Tibial artery (tissue), 4 donors: ENCODE data around the gene NMU.
A peak's percentile ranks its signal among the peaks of the same experiment; 100 is the strongest.
"Not testable (repeated sequence)": the region's sequence is repeated elsewhere in the genome, so short reads cannot be mapped to it uniquely, and the experiment has no call there.

Experiments used
- DNase-seq, 2 donors: peaks; one replicate each; pipeline ENCODE4 v3.0.0-alpha.2; 2019
- H3K27ac ChIP-seq, 2 donors: fragments of 200-600 bp; sonication (generic) in 1 of 2; 1 replicate in 1 of 2; 2 replicates in 1 of 2; pipeline ENCODE4 v1.5.1; 2018 to 2019; ENCODE audit warnings: mild to moderate bottlenecking in 1 of 2
- H3K27me3 ChIP-seq, 2 donors: fragments of 200-600 bp; sonication (generic) in 1 of 2; one replicate each; pipeline versions ENCODE4 v1.5.1 to v1.6.0; 2016 to 2019
- H3K36me3 ChIP-seq, 3 donors: fragments of 200-600 bp; sonication (generic) in 2 of 3; one replicate each; pipeline ENCODE4 v1.5.1; 2016 to 2019; ENCODE audit warnings: mild to moderate bottlenecking in 2 of 3
- H3K4me1 ChIP-seq, 4 donors: fragments of 200-600 bp; sonication (generic) in 2 of 4; 1 replicate in 3 of 4; 2 replicates in 1 of 4; pipeline ENCODE4 v1.5.1; 2016 to 2019
- H3K4me3 ChIP-seq, 2 donors: fragments of 200-600 bp; sonication (generic) in 1 of 2; 1 replicate in 1 of 2; 2 replicates in 1 of 2; pipeline ENCODE4 v1.5.1; 2018 to 2019; ENCODE audit warnings: mild to moderate bottlenecking in 2 of 2
- H3K9me3 ChIP-seq, 3 donors: fragments of 200-600 bp; sonication (generic) in 1 of 3; one replicate each; pipeline ENCODE4 v1.5.1; 2016 to 2019
- intact Hi-C: fragments of 100-400 bp; cut with DNase I; formaldehyde crosslinking; loops from one replicate; pipeline ENCODE4 v1.15.0; 2023; ENCODE audit warnings: low total_unique reads
- TF ChIP-seq, protein P1 (sequence below), 2 experiments: fragments of 200-600 bp in 1 of 2; fragments of 450-650 bp in 1 of 2; IDR thresholded peaks; one replicate each; pipeline ENCODE4 v1.5.1; 2017 to 2019; ENCODE audit warnings: antibody characterized with exemption in 2 of 2, mild to moderate bottlenecking in 1 of 2, moderate library complexity in 1 of 2

The NMU gene

DNA sequence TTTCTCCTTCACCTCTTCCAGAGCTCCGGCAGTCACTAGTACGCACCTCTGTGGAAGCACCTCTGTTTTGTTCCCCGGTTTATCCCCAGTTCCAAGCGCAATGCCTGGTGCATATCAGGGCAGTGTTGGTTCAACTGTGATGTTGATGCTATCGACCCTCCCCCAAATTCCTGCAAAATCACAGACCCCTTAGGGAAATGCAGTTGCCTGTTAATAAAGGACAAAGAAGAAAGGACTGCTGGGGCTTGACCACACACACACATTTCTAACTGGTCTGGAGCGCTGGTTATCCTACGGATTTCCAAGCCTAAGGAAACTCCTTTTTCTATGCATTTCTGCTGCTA lies 530 bp upstream of the NMU start:
- Histone ChIP-seq H3K9me3 (no peaks in the 10 kb centered on the region), H3K36me3 (no peaks in the 10 kb centered on the region), H3K27me3 (peaks cover 3 to 29% of the 10 kb centered on the region in 2 donors), H3K27ac (no peak overlapping the region), H3K4me1 (peaks cover 0 to 24% (median 14%) of the 10 kb centered on the region in 4 donors), H3K4me3 (peak overlapping the region; percentile 39 to 49)
- DNase-seq: no peak
- TF ChIP-seq, protein P1, sequence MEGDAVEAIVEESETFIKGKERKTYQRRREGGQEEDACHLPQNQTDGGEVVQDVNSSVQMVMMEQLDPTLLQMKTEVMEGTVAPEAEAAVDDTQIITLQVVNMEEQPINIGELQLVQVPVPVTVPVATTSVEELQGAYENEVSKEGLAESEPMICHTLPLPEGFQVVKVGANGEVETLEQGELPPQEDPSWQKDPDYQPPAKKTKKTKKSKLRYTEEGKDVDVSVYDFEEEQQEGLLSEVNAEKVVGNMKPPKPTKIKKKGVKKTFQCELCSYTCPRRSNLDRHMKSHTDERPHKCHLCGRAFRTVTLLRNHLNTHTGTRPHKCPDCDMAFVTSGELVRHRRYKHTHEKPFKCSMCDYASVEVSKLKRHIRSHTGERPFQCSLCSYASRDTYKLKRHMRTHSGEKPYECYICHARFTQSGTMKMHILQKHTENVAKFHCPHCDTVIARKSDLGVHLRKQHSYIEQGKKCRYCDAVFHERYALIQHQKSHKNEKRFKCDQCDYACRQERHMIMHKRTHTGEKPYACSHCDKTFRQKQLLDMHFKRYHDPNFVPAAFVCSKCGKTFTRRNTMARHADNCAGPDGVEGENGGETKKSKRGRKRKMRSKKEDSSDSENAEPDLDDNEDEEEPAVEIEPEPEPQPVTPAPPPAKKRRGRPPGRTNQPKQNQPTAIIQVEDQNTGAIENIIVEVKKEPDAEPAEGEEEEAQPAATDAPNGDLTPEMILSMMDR (IDR thresholded peaks at IDR 0.05): no peak
- intact Hi-C loops: no loop called here

DNA sequence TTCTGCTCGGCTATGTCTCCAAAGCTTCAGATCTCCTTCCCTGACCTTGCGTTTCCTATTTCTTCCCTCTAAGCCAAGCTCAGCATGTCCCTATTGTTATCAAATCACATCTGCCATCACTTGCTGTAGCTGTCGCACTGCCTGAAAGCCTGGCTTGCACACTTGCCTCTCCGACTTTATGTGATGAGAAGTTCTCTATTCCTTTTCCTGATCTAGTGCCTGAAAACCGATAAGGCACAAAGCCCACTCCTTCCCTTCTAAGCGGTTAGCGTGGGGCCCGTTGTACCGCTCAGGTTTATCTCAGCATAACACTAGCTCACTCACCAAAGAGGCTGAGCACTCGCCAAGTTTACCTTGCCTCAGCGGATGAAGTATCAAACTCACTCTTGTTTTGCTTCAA lies 816 bp downstream of the NMU start:
- DNase-seq: no peak
- intact Hi-C loops: no loop called here
- peaks cover 3 to 29% of the 10 kb centered on the region in 2 donors for H3K27me3 ChIP-seq

DNA sequence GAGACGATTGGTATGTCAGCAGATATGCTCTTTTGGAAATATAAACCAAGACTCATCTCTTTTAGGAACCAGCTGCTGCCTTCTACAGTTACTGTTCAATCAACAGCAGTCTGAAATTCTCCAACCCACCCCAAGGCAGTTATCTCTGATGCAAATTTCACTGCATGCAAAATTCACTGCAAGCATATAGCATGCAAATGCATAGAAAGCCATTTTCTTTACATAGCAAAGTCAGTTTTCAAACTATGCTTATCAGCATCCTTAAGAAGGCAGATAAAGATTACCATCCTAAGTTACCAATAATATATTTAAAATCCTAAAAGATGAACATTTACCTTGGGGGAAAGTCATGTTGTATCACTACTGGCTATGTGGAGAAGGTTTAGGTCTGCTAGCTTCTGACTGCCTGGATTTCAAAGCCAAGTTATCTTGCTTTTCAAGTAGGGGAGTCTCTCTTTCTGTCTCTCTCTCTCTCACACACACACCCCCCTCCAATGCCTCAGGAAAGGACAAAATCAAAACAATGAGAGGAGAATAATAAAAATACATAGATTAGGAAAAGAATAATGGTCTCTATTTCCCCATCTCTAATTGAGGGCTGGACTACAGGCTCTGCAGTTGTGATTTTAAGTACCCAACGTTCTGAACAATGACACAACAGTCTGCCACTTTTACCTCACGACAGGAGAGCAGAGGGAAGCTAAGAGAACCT lies 1.5 kb downstream of the NMU start:
- Histone ChIP-seq H3K4me3 (no peak overlapping the region), H3K9me3 (no peaks in the 10 kb centered on the region), H3K27me3 (peaks cover 3 to 29% of the 10 kb centered on the region in 2 donors), H3K36me3 (no peaks in the 10 kb centered on the region), H3K27ac (no peak overlapping the region), H3K4me1 (peaks cover 0 to 24% (median 14%) of the 10 kb centered on the region in 4 donors)
- no peak for DNase-seq
- TF ChIP-seq, protein P1 (IDR thresholded peaks at IDR 0.05): no peak
- intact Hi-C loops: no loop called here

More for the DNA sequence above, 816 bp downstream of the NMU start:
- H3K4me3 ChIP-seq: peak overlapping the region in 1 of 2 donors; percentile 49
- H3K36me3 ChIP-seq: no peaks in the 10 kb centered on the region
- H3K9me3 ChIP-seq: no peaks in the 10 kb centered on the region
- H3K27ac ChIP-seq: no peak overlapping the region
- peaks cover 0 to 24% (median 14%) of the 10 kb centered on the region in 4 donors for H3K4me1 ChIP-seq
- TF ChIP-seq, protein P1 (IDR thresholded peaks at IDR 0.05): no peak

DNA sequence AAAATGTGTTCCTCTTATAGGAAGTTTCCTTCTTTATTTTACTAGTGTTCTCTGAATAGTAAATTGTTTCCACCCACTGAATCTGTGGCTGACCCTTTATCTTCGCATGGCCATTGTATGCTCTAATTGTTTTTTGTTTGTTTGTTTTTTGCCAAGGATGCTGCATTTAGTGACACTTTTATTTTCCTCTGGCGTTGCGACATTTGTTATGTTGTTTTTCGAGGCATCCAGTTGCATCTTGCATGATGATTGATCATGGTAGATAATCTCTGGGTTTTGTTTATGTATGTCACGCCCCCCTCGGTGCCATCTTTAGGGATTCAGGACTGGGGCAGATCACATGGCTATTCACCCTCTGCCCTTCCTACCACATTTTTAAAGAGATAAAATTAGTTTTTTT lies 2.2 kb downstream of the NMU start:
- H3K4me1 ChIP-seq: peaks cover 0 to 24% (median 14%) of the 10 kb centered on the region in 4 donors
- H3K36me3 ChIP-seq: no peaks in the 10 kb centered on the region
- peaks cover 3 to 29% of the 10 kb centered on the region in 2 donors for H3K27me3 ChIP-seq
- H3K27ac ChIP-seq: no peak overlapping the region
- no peak for DNase-seq
- intact Hi-C loops: no loop called here
- TF ChIP-seq, protein P1 (IDR thresholded peaks at IDR 0.05): no peak
- H3K9me3 ChIP-seq: no peaks in the 10 kb centered on the region
- H3K4me3 ChIP-seq: no peak overlapping the region

DNA sequence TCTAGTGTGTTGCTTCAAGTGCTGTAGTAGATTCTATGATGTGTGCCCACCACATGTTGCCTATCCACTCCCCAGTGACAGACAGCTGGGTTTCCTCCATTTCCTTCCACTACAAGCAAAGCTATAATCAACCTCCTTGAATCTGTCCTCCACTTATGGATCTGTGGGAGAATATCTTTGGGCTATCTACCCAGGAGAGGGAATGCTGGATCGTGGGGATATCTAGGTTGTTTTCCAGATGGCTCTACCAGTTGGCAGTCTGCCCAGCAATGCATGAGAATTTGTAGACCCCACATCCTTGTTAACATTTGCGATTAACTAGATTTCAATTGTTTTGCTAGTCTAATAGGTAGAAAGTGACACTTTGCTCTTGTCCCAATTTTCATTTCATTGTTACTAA lies 10.3 kb downstream of the NMU start:
- Histone ChIP-seq H3K4me3 (no peak overlapping the region), H3K27ac (no peak overlapping the region), H3K36me3 (no peaks in the 10 kb centered on the region), H3K9me3 (no peaks in the 10 kb centered on the region), H3K4me1 (no peaks in the 10 kb centered on the region), H3K27me3 (no peaks in the 10 kb centered on the region)
- DNase-seq: no peak
- intact Hi-C loops: no loop called here
- TF ChIP-seq, protein P1 (IDR thresholded peaks at IDR 0.05): no peak

DNA sequence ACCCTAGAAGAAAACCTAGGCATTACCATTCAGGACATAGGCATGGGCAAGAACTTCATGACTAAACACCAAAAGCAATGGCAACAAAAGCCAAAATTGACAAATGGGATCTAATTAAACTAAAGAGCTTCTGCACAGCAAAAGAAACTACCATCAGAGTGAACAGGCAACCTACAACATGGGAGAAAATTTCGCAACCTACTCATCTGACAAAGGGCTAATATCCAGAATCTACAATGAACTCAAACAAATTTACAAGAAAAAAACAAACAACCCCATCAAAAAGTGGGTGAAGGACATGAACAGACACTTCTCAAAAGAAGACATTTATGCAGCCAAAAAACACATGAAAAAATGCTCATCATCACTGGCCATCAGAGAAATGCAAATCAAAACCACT lies 12.0 kb downstream of the NMU start:
- H3K36me3 ChIP-seq, DNase-seq, H3K27ac ChIP-seq, H3K4me3 ChIP-seq, H3K4me1 ChIP-seq, H3K9me3 ChIP-seq, H3K27me3 ChIP-seq, intact Hi-C loops: not testable (repeated sequence)
